Measurements from ENCODE around the gene ADAMTS2. TPM values are rescaled to one million over a fixed set of nuclear protein-coding genes. Genes with fewer than 3 reads are reported as not detected.

The ADAMTS2 gene
- polyA plus RNA-seq, 3 donors from 2014 or later, result 0.03 TPM; not detected in 2

GRCh38 chr5:179253730-179254129 lies 91.5 kb downstream of the ADAMTS2 start:
- no peaks in the 10 kb centered on the region for H3K36me3 Mint-ChIP-seq
- H3K9me3 Mint-ChIP-seq, result no peaks in the 10 kb centered on the region
- no peak for DNase-seq
- H3K4me3 Mint-ChIP-seq, result no peak overlapping the region
- H3K27ac Mint-ChIP-seq, result no peak overlapping the region
- no peaks in the 10 kb centered on the region for H3K4me1 Mint-ChIP-seq
- peaks cover 2 to 6% (median 3%) of the 10 kb centered on the region in 3 donors for H3K27me3 Mint-ChIP-seq (ENCODE audit: low read depth in 3 of 3)

DNA sequence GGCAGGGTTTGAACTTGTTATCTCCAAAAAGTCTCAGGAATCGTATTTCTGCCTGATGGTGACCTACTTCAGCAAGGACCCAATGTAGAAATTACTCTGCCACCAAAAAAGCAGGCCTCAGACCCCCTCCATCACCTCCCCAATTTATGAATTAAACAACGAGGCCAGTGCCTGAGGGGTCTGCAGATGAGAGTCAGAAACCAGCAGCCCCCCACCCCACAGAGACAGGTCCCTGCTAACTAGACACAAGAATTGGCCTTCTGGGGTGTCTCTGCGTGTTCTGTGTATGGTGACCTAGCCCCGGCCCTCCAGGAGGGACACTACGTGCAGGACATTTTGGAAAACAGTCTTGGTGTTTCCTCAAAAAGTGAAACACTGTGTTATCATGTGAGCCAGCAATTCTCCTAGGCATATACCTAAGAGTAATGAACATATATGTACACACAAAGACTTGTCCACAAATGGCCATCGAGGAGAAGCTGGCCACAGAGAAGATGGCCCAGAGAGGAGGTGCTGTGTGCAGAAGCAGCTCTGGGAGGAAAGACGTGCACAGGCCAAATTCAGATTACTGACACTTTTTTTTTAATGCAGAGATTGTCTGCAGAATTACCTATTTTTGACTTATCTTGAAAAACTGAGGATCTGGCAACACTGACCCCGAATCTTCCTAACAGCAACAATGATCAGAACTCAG lies 93.8 kb downstream of the ADAMTS2 start:
- H3K36me3 Mint-ChIP-seq, result no peaks in the 10 kb centered on the region
- no peak for DNase-seq
- no peak overlapping the region for H3K4me3 Mint-ChIP-seq

DNA sequence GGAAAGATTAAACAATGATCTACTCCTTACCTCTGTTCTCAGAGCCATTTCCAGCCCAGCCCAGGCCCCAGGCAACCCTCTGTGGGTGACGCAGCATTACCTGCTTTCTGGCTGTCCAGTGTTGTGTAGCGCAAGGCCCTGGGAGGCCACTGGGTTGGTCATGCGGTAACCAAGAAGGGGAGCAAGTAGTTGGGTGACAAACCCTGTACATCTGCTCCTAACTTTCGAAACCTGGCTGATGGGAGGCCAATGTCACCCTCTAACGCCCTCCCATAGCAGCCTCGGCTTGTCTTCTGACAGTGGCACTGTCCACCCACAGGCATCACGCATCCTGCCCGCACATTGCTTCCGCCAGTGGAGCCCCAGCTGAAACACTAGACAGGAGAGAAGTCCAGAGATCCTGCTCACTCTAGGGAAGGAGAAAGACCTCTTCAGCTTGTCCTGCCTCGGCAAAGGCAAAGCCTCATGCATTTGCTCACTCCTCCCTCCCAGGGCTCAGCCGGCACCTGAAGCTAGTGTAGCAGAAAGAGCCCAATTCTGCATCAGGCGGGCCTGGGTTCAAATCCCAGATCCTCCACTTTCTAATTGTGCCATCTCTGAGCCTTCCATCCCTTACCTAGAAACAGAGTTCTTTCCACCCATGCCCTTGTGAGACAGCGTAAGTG lies 94.6 kb downstream of the ADAMTS2 start:
- Mint-ChIP-seq H3K9me3 (peaks cover 0 to 11% (median under 1%) of the 10 kb centered on the region in 6 donors), H3K27ac (no peak overlapping the region), H3K4me3 (no peak overlapping the region), H3K4me1 (no peaks in the 10 kb centered on the region), H3K36me3 (no peaks in the 10 kb centered on the region), H3K27me3 (ENCODE audit: low read depth in 3 of 3) (peaks cover 2 to 4% (median 3%) of the 10 kb centered on the region in 3 donors)
- DNase-seq, result no peak

More for the DNA sequence above, 93.8 kb downstream of the ADAMTS2 start:
- Mint-ChIP-seq H3K4me1 (no peaks in the 10 kb centered on the region), H3K27me3 (ENCODE audit: low read depth in 3 of 3) (peaks cover 3 to 4% (median 3%) of the 10 kb centered on the region in 3 donors), H3K27ac (no peak overlapping the region), H3K9me3 (peaks cover 0 to 10% (median under 1%) of the 10 kb centered on the region in 6 donors)

- no peak for DNase-seq
- Mint-ChIP-seq H3K4me1 (no peaks in the 10 kb centered on the region), H3K27me3 (ENCODE audit: low read depth in 3 of 3) (peaks cover 0 to 3% (median 2%) of the 10 kb centered on the region in 3 donors), H3K36me3 (no peaks in the 10 kb centered on the region), H3K4me3 (no peak overlapping the region), H3K27ac (no peak overlapping the region), H3K9me3 (peaks cover 0 to 11% (median under 1%) of the 10 kb centered on the region in 6 donors)
Measured at GRCh38 chr5:179246227-179246626, 99.0 kb downstream of the ADAMTS2 start.

GRCh38 chr5:179245031-179245430 lies 100.2 kb downstream of the ADAMTS2 start:
- peaks cover 0 to 3% (median 2%) of the 10 kb centered on the region in 3 donors for H3K27me3 Mint-ChIP-seq (ENCODE audit: low read depth in 3 of 3)
- no peak overlapping the region for H3K4me3 Mint-ChIP-seq
- no peak overlapping the region for H3K27ac Mint-ChIP-seq
- DNase-seq, result no peak
- no peaks in the 10 kb centered on the region for H3K36me3 Mint-ChIP-seq
- H3K4me1 Mint-ChIP-seq, result no peaks in the 10 kb centered on the region
- peaks cover 0 to 11% (median under 1%) of the 10 kb centered on the region in 6 donors for H3K9me3 Mint-ChIP-seq

- Mint-ChIP-seq H3K27me3 (ENCODE audit: low read depth in 3 of 3) (peaks cover 0 to 2% (median under 1%) of the 10 kb centered on the region in 3 donors), H3K9me3 (peaks cover 0 to 11% (median under 1%) of the 10 kb centered on the region in 6 donors), H3K27ac (no peak overlapping the region), H3K36me3 (no peaks in the 10 kb centered on the region), H3K4me3 (no peak overlapping the region), H3K4me1 (no peaks in the 10 kb centered on the region)
- DNase-seq, result no peak
Measured at GRCh38 chr5:179244044-179244443, 101.2 kb downstream of the ADAMTS2 start.

GRCh38 chr5:179243333-179243732 lies 101.9 kb downstream of the ADAMTS2 start:
- Mint-ChIP-seq H3K9me3 (peaks cover 0 to 11% (median under 1%) of the 10 kb centered on the region in 6 donors), H3K27ac (no peak overlapping the region), H3K27me3 (ENCODE audit: low read depth in 3 of 3) (peaks cover 1 to 3% (median 2%) of the 10 kb centered on the region in 3 donors), H3K36me3 (no peaks in the 10 kb centered on the region), H3K4me1 (no peaks in the 10 kb centered on the region), H3K4me3 (no peak overlapping the region)
- no peak for DNase-seq

DNA sequence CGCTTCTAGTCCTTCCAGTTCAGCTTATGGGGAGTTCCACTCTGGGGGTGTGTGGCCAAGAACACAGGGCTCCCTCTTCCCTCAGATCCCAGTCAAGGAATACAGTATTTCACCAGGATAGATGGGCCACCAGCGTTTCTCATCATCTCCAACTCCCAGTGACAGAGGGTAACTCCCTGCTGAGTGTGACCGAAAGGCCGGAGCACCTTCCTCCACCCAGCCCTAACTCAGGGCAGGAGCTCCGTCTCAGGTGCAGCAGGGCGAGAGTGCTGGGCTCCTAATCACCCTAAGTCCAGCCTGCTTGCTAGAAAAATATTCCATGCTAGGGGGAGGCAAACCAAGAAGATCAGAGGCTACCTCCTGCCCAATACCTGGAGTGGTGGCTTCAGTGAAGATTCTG lies 102.6 kb downstream of the ADAMTS2 start:
- peaks cover 2 to 5% (median 2%) of the 10 kb centered on the region in 3 donors for H3K27me3 Mint-ChIP-seq (ENCODE audit: low read depth in 3 of 3)
- H3K36me3 Mint-ChIP-seq, result no peaks in the 10 kb centered on the region
- H3K4me3 Mint-ChIP-seq, result no peak overlapping the region
- no peaks in the 10 kb centered on the region for H3K4me1 Mint-ChIP-seq
- no peak overlapping the region for H3K27ac Mint-ChIP-seq
- DNase-seq, result no peak
- H3K9me3 Mint-ChIP-seq, result peaks cover 0 to 11% (median under 1%) of the 10 kb centered on the region in 6 donors

GRCh38 chr5:179241764-179242370 lies 103.4 kb downstream of the ADAMTS2 start:
- Mint-ChIP-seq H3K4me1 (no peaks in the 10 kb centered on the region), H3K4me3 (no peak overlapping the region), H3K27me3 (ENCODE audit: low read depth in 3 of 3) (peaks cover 2 to 5% (median 2%) of the 10 kb centered on the region in 3 donors), H3K9me3 (peaks cover 0 to 7% (median under 1%) of the 10 kb centered on the region in 6 donors), H3K27ac (no peak overlapping the region), H3K36me3 (no peaks in the 10 kb centered on the region)
- DNase-seq, result no peak

DNA sequence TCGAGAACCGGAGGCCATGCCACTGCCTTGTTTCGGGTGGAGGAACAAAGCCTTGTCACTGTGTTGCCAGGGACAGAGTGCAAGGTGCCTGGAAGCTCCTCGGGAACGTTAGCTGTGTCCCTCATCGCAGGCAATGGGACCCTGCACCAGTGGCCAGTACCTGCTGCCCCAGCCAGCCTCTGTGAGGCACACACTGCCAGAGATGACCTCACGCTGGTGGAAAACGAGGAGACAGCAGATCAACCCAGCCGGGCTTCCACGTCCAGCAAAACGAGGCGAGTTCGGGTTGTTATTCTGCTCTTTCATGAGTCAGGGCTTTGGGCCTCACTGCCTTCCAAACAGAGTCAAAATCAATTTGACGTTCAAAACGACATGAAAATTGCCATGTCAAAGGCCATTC lies 104.1 kb downstream of the ADAMTS2 start:
- no peak for DNase-seq
- Mint-ChIP-seq H3K4me1 (no peaks in the 10 kb centered on the region), H3K36me3 (no peaks in the 10 kb centered on the region), H3K9me3 (no peaks in the 10 kb centered on the region), H3K4me3 (no peak overlapping the region), H3K27ac (no peak overlapping the region), H3K27me3 (ENCODE audit: low read depth in 3 of 3) (peaks cover 2% of the 10 kb centered on the region in 3 donors)

GRCh38 chr5:179240561-179240960 lies 104.7 kb downstream of the ADAMTS2 start:
- no peaks in the 10 kb centered on the region for H3K4me1 Mint-ChIP-seq
- no peak overlapping the region for H3K4me3 Mint-ChIP-seq
- no peak overlapping the region for H3K27ac Mint-ChIP-seq
- H3K27me3 Mint-ChIP-seq (ENCODE audit: low read depth in 3 of 3), result peaks cover 2% of the 10 kb centered on the region in 3 donors
- H3K9me3 Mint-ChIP-seq, result no peaks in the 10 kb centered on the region
- H3K36me3 Mint-ChIP-seq, result no peaks in the 10 kb centered on the region
- DNase-seq, result no peak

- H3K27me3 Mint-ChIP-seq (ENCODE audit: low read depth in 3 of 3), result peaks cover 2% of the 10 kb centered on the region in 3 donors
- no peaks in the 10 kb centered on the region for H3K9me3 Mint-ChIP-seq
- DNase-seq, result no peak
- H3K36me3 Mint-ChIP-seq, result no peaks in the 10 kb centered on the region
- no peak overlapping the region for H3K27ac Mint-ChIP-seq
- H3K4me1 Mint-ChIP-seq, result no peaks in the 10 kb centered on the region
- no peak overlapping the region for H3K4me3 Mint-ChIP-seq
Measured at GRCh38 chr5:179239256-179240135, 105.8 kb downstream of the ADAMTS2 start.

DNA sequence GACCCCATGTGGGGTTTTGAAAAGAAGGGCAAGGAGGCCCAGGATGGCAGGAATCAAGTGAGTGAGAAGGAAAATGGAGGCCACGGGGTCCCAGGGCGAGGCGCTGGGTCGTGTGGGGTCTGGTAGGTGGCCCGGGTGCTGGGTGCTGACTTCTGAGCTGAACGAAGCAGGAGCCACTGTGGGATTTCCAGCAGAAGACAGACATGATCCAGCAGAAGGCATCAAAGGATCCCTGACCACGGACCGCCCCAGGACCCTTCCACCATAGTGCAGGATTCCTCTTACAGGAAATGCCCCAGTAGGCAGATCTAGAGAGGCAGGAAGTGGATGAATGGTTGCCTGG lies 106.7 kb downstream of the ADAMTS2 start:
- Mint-ChIP-seq H3K4me3 (no peak overlapping the region), H3K27ac (no peak overlapping the region), H3K4me1 (no peaks in the 10 kb centered on the region), H3K27me3 (ENCODE audit: low read depth in 3 of 3) (peaks cover 2% of the 10 kb centered on the region in 3 donors), H3K9me3 (no peaks in the 10 kb centered on the region), H3K36me3 (no peaks in the 10 kb centered on the region)
- DNase-seq, result no peak
